ENCODE data around the gene GPT2. TPM values are rescaled to one million over a fixed set of nuclear protein-coding genes. Genes with fewer than 3 reads are reported as not detected.

The GPT2 gene
- polyA plus RNA-seq, 3 donors, result 0.98 to 1.5 (median 1.4) TPM

GRCh38 chr16:46972429-46973206, 88.5 kb downstream of the GPT2 start:
- Mint-ChIP-seq H3K27ac (peak overlapping the region; percentile 88 to 96 (median 95)), H3K36me3 (peaks cover 28 to 40% of the 10 kb centered on the region in 2 donors), H3K4me1 (peaks cover 25% of the 10 kb centered on the region), H3K9me3 (peaks cover 0 to 2% (median 0%) of the 10 kb centered on the region in 7 donors), H3K27me3 (ENCODE audit: low read depth in 3 of 3) (peaks cover 0 to under 1% (median 0%) of the 10 kb centered on the region in 3 donors), H3K4me3 (peak overlapping the region; percentile 88 to 90)
- Histone ChIP-seq H4K20me1 (ENCODE audit: insufficient read depth, low read length) (peaks cover 46% of the 10 kb centered on the region), H3K9ac (ENCODE audit: insufficient read depth, low read length, poor library complexity, severe bottlenecking) (peak overlapping the region; percentile 92), H3K9me3 (replicated peaks in 1 of 2; ENCODE audit: control insufficient read depth in 1 of 2, insufficient read depth in 1 of 2, low read length in 2 of 2) (no peaks in the 10 kb centered on the region), H3K36me3 (replicated peaks in 1 of 2; ENCODE audit: control insufficient read depth in 1 of 2, insufficient read depth in 2 of 2, low read length in 2 of 2) (peaks cover 22 to 41% of the 10 kb centered on the region in 2 donors), H3K27ac (ENCODE audit: low read depth in 1 of 2, low read length in 2 of 2) (peak overlapping the region; percentile 92 to 94), H3K27me3 (ENCODE audit: control insufficient read depth in 2 of 2, insufficient read depth in 2 of 2, low read length in 2 of 2) (no peaks in the 10 kb centered on the region), H3K79me2 (ENCODE audit: insufficient read depth, low read length) (peaks cover 58% of the 10 kb centered on the region), H3K4me1 (ENCODE audit: control insufficient read depth in 1 of 2, insufficient read depth in 2 of 2, low read length in 2 of 2) (peaks cover 18 to 25% of the 10 kb centered on the region in 2 donors), H3K4me3 (replicated peaks in 1 of 3; ENCODE audit: low read depth in 2 of 3, low read length in 3 of 3) (peak overlapping the region; percentile 76 to 94 (median 77)), H3K4me2 (replicated peaks; ENCODE audit: extremely low read depth, low read length, poor library complexity, severe bottlenecking) (peak overlapping the region; percentile 82), H2AFZ (ENCODE audit: insufficient read depth, low read depth, low read length, poor library complexity, severe bottlenecking) (peak overlapping the region; percentile 87)
- intact Hi-C loops (cut with micrococcal nuclease), result loop anchor here (5.0 to 10.0 kb wide), 5 partner anchors 45 to 492 kb away; partner anchors contain the start of genes ITFG1 (in 1 of the 2), NETO2 (in 1 of the 2) and PHKB (in 1 of the 2)
- TF ChIP-seq, protein P1, sequence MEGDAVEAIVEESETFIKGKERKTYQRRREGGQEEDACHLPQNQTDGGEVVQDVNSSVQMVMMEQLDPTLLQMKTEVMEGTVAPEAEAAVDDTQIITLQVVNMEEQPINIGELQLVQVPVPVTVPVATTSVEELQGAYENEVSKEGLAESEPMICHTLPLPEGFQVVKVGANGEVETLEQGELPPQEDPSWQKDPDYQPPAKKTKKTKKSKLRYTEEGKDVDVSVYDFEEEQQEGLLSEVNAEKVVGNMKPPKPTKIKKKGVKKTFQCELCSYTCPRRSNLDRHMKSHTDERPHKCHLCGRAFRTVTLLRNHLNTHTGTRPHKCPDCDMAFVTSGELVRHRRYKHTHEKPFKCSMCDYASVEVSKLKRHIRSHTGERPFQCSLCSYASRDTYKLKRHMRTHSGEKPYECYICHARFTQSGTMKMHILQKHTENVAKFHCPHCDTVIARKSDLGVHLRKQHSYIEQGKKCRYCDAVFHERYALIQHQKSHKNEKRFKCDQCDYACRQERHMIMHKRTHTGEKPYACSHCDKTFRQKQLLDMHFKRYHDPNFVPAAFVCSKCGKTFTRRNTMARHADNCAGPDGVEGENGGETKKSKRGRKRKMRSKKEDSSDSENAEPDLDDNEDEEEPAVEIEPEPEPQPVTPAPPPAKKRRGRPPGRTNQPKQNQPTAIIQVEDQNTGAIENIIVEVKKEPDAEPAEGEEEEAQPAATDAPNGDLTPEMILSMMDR (IDR thresholded peaks at IDR 0.05), result no peak
- under 1% methylated on average over 38 of the region's 48 CpGs for WGBS (ENCODE audit: insufficient coverage)
- DNase-seq, result peak; percentile 10 to 24 (median 15)

- DNase-seq, result peak; percentile 91 to 95 (median 93)
- Mint-ChIP-seq H3K4me3 (peak within 1 kb of the TSS; percentile 92 to 93), H3K4me1 (peaks cover 25% of the 10 kb centered on the region), H3K36me3 (peaks cover 20 to 32% of the 10 kb centered on the region in 2 donors), H3K27me3 (ENCODE audit: low read depth in 3 of 3) (peaks cover 0 to 2% (median 0%) of the 10 kb centered on the region in 3 donors), H3K27ac (peak within 1 kb of the TSS; percentile 95 to 99 (median 98)), H3K9me3 (peaks cover 0 to 2% (median 0%) of the 10 kb centered on the region in 7 donors)
- Histone ChIP-seq H4K20me1 (ENCODE audit: insufficient read depth, low read length) (peaks cover 38% of the 10 kb centered on the region), H3K79me2 (ENCODE audit: insufficient read depth, low read length) (peaks cover 50% of the 10 kb centered on the region), H3K4me2 (replicated peaks; ENCODE audit: extremely low read depth, low read length, poor library complexity, severe bottlenecking) (peak within 1 kb of the TSS; percentile 82), H3K27me3 (ENCODE audit: control insufficient read depth in 2 of 2, insufficient read depth in 2 of 2, low read length in 2 of 2) (no peaks in the 10 kb centered on the region), H2AFZ (ENCODE audit: insufficient read depth, low read depth, low read length, poor library complexity, severe bottlenecking) (peak within 1 kb of the TSS; percentile 87), H3K4me3 (replicated peaks in 1 of 3; ENCODE audit: low read depth in 2 of 3, low read length in 3 of 3) (peak within 1 kb of the TSS; percentile 76 to 94 (median 77)), H3K27ac (ENCODE audit: low read depth in 1 of 2, low read length in 2 of 2) (peak within 1 kb of the TSS; percentile 92 to 94), H3K36me3 (replicated peaks in 1 of 2; ENCODE audit: control insufficient read depth in 1 of 2, insufficient read depth in 2 of 2, low read length in 2 of 2) (peaks cover 14 to 33% of the 10 kb centered on the region in 2 donors), H3K9me3 (replicated peaks in 1 of 2; ENCODE audit: control insufficient read depth in 1 of 2, insufficient read depth in 1 of 2, low read length in 2 of 2) (no peaks in the 10 kb centered on the region), H3K9ac (ENCODE audit: insufficient read depth, low read length, poor library complexity, severe bottlenecking) (peak within 1 kb of the TSS; percentile 92), H3K4me1 (ENCODE audit: control insufficient read depth in 1 of 2, insufficient read depth in 2 of 2, low read length in 2 of 2) (peaks cover 18 to 25% of the 10 kb centered on the region in 2 donors)
- intact Hi-C loops (cut with micrococcal nuclease), result loop anchor here (5.0 to 10.0 kb wide), 5 partner anchors 44 to 491 kb away; partner anchors contain the start of genes ITFG1 (in 1 of the 2), NETO2 (in 1 of the 2) and PHKB (in 1 of the 2)
- TF ChIP-seq, protein P1 (IDR thresholded peaks at IDR 0.05), result no peak
- WGBS (ENCODE audit: insufficient coverage), result under 1% methylated on average over 86 of the region's 86 CpGs
These were observed 89.2 kb downstream of the GPT2 start, which contains the start of gene DNAJA2 for GRCh38 chr16:46973207-46973995. Gene DNAJA2 (minus strand): TSS chr16:46973674. CDS start chr16:46973572, 102 bp downstream.
